HepG2 (cell line): ENCODE results near the gene CEP120. TPM values are rescaled to one million over a fixed set of nuclear protein-coding genes. Genes with fewer than 3 reads are reported as not detected.
A peak's percentile ranks its signal among the peaks of the same experiment; 100 is the strongest.

Source experiments
- CBFB ChIP-seq: sonication (generic); formaldehyde crosslinking; IDR thresholded peaks from 2 replicates; pipeline ENCODE4 v1.4.0; 2020; ENCODE audit warnings: missing genetic modification reagents
- ERF ChIP-seq: IDR thresholded peaks from 2 replicates; pipeline ENCODE4 v1.6.1; 2018; ENCODE audit warnings: missing biosample characterization, missing genetic modification reagents
- FOXM1 ChIP-seq: sonication (generic); formaldehyde crosslinking; IDR thresholded peaks from 2 replicates; pipeline ENCODE4 v1.5.0; 2020; ENCODE audit warnings: missing genetic modification reagents
- HDAC1 ChIP-seq: sonication (generic); formaldehyde crosslinking; IDR thresholded peaks from 2 replicates; pipeline ENCODE4 v1.5.1; 2020; ENCODE audit warnings: mild to moderate bottlenecking, missing genetic modification reagents
- KLF12 ChIP-seq: sonication (generic); formaldehyde crosslinking; IDR thresholded peaks from 2 replicates; pipeline ENCODE4 v1.4.0; 2020; ENCODE audit warnings: missing genetic modification reagents, borderline replicate concordance
- MXI1 ChIP-seq: IDR thresholded peaks from 3 replicates; pipeline ENCODE4 v1.6.1; 2012; ENCODE audit warnings: low read depth, low read length, inconsistent platforms, borderline replicate concordance
- ZFAT ChIP-seq: sonication (generic); formaldehyde crosslinking; conservative IDR thresholded peaks from 2 replicates; pipeline ENCODE4 v1.8.1; 2023; ENCODE audit warnings: missing genetic modification reagents, inconsistent platforms
- ZNF253 ChIP-seq: sonication (generic); formaldehyde crosslinking; IDR thresholded peaks from 2 replicates; pipeline ENCODE4 v1.8.0; 2022; ENCODE audit warnings: mild to moderate bottlenecking, missing genetic modification reagents, borderline replicate concordance
- ZNF296 ChIP-seq: sonication (generic); formaldehyde crosslinking; conservative IDR thresholded peaks from 2 replicates; pipeline ENCODE4 v1.5.0; 2020; ENCODE audit warnings: mild to moderate bottlenecking, missing genetic modification reagents
- ZNF747 ChIP-seq: sonication (generic); formaldehyde crosslinking; IDR thresholded peaks from 2 replicates; pipeline ENCODE4 v1.8.1; 2023; ENCODE audit warnings: missing genetic modification reagents, mild to moderate bottlenecking, borderline replicate concordance
- polyA plus RNA-seq, 8 experiments: library from polyadenylated mRNA; depleted of rRNA in 3 of 8; stranded (reverse) in 7 of 8; unstranded in 1 of 8; fragments of >200 nt; fragmentation: Illumina TruSeq in 4 of 8; extraction: Trizol in 4 of 8; gene quantifications; 2 replicates each; pipeline versions ENCODE4 v1.2.1 to v1.2.3, GENCODE V29; 2011 to 2016; ENCODE audit warnings: low read depth in 4 of 8, missing spikeins in 1 of 8, mixed read lengths in 1 of 8; ENCODE audit not compliant: insufficient read depth in 1 of 8
- total RNA-seq, 5 experiments: library from RNA; depleted of rRNA; stranded (reverse); fragments of >200 nt; fragmentation: Illumina TruSeq; extraction: Trizol; gene quantifications; 2 replicates each; pipeline ENCODE4 v1.2.3, GENCODE V29; 2016; ENCODE audit warnings: low read depth in 1 of 5
- TF ChIP-seq, protein P1 (sequence below): sonication (generic); formaldehyde crosslinking; IDR thresholded peaks from 2 replicates; pipeline ENCODE4 v1.4.0; 2020; ENCODE audit warnings: missing genetic modification reagents
- TF ChIP-seq, protein P2 (sequence below): sonication (generic); formaldehyde crosslinking; IDR thresholded peaks from 2 replicates; pipeline ENCODE4 v1.8.0; 2022; ENCODE audit warnings: missing genetic modification reagents, mild to moderate bottlenecking, moderate library complexity, borderline replicate concordance
- TF ChIP-seq, protein P3 (sequence below): sonication (generic); formaldehyde crosslinking; IDR thresholded peaks from 2 replicates; pipeline ENCODE4 v1.5.1; 2020; ENCODE audit warnings: missing genetic modification reagents, mild to moderate bottlenecking, borderline replicate concordance
- TF ChIP-seq, protein P4 (sequence below): sonication (generic); IDR thresholded peaks from 2 replicates; pipeline ENCODE4 v1.6.1; 2016; ENCODE audit warnings: low read depth, borderline replicate concordance
- TF ChIP-seq, protein P5 (sequence below): sonication (generic); formaldehyde crosslinking; IDR thresholded peaks from 2 replicates; pipeline ENCODE4 v1.4.0; 2020; ENCODE audit warnings: mild to moderate bottlenecking, low read depth, missing genetic modification reagents

Gene CEP120
- total and polyA plus RNA-seq, 2 of the 13 experiments (the other 11 are each of a cell fraction or from before 2014, with no cell fraction given), result 8.0 to 14.7 TPM

DNA sequence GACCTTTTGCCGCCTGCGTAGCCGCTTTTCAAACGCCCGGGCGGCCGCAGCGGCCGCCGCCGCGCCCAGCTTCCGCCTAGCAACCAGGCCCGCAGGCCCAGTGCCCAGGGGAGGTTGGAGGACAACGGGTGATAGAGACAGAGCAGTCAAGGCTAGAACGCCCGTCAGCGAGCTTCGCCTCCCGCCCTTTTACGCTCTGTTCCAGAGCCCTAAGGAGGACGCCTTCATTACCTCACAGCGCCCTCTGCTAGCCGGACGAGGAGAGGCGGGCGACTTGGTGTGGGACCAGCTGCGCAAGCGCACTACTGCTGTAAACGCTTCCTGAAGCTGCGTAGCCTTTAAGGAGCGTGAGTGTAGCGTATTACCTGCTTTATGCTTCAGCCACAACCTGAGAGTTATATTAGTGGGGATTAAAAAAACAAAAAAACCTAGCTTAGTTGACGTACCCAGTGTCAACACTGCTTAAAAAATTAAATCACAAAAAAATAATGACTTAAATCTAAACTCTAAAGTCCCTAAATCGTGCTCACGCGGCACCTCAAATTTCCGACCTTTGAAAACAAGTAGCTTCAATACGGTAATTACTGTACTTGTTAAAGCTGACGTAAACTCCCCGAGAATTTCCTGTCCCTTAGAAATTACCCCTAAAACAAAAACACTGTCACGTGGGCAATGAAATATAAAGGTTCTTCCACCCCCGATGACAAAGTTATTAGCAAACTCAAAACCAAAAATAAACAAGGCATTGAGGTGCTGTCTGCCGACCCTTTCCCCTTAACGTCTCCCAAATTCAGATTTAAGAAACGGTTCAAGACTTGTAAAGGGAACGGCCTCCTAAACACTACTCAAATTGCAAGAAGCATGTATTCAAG, at the start of gene CEP120 (continued):
- TF ChIP-seq, protein P1, sequence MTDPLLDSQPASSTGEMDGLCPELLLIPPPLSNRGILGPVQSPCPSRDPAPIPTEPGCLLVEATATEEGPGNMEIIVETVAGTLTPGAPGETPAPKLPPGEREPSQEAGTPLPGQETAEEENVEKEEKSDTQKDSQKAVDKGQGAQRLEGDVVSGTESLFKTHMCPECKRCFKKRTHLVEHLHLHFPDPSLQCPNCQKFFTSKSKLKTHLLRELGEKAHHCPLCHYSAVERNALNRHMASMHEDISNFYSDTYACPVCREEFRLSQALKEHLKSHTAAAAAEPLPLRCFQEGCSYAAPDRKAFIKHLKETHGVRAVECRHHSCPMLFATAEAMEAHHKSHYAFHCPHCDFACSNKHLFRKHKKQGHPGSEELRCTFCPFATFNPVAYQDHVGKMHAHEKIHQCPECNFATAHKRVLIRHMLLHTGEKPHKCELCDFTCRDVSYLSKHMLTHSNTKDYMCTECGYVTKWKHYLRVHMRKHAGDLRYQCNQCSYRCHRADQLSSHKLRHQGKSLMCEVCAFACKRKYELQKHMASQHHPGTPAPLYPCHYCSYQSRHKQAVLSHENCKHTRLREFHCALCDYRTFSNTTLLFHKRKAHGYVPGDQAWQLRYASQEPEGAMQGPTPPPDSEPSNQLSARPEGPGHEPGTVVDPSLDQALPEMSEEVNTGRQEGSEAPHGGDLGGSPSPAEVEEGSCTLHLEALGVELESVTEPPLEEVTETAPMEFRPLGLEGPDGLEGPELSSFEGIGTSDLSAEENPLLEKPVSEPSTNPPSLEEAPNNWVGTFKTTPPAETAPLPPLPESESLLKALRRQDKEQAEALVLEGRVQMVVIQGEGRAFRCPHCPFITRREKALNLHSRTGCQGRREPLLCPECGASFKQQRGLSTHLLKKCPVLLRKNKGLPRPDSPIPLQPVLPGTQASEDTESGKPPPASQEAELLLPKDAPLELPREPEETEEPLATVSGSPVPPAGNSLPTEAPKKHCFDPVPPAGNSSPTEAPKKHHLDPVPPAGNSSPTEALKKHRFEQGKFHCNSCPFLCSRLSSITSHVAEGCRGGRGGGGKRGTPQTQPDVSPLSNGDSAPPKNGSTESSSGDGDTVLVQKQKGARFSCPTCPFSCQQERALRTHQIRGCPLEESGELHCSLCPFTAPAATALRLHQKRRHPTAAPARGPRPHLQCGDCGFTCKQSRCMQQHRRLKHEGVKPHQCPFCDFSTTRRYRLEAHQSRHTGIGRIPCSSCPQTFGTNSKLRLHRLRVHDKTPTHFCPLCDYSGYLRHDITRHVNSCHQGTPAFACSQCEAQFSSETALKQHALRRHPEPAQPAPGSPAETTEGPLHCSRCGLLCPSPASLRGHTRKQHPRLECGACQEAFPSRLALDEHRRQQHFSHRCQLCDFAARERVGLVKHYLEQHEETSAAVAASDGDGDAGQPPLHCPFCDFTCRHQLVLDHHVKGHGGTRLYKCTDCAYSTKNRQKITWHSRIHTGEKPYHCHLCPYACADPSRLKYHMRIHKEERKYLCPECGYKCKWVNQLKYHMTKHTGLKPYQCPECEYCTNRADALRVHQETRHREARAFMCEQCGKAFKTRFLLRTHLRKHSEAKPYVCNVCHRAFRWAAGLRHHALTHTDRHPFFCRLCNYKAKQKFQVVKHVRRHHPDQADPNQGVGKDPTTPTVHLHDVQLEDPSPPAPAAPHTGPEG (CRISPR knock-in tag), result no peak; the same call in 1 of the 2 replicates
- TF ChIP-seq, protein P2, sequence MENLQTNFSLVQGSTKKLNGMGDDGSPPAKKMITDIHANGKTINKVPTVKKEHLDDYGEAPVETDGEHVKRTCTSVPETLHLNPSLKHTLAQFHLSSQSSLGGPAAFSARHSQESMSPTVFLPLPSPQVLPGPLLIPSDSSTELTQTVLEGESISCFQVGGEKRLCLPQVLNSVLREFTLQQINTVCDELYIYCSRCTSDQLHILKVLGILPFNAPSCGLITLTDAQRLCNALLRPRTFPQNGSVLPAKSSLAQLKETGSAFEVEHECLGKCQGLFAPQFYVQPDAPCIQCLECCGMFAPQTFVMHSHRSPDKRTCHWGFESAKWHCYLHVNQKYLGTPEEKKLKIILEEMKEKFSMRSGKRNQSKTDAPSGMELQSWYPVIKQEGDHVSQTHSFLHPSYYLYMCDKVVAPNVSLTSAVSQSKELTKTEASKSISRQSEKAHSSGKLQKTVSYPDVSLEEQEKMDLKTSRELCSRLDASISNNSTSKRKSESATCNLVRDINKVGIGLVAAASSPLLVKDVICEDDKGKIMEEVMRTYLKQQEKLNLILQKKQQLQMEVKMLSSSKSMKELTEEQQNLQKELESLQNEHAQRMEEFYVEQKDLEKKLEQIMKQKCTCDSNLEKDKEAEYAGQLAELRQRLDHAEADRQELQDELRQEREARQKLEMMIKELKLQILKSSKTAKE (CRISPR knock-in tag), result no peak
- TF ChIP-seq ZNF296 (CRISPR knock-in tag), result no peak
- no peak for TF ChIP-seq FOXM1 (CRISPR knock-in tag)
- TF ChIP-seq KLF12 (CRISPR knock-in tag), result no peak
- TF ChIP-seq ZNF253, result 0 out of 2 replicates have a peak, but pooled peaks have one; percentile 48
- TF ChIP-seq HDAC1 (CRISPR knock-in tag), result peak; percentile 65
- TF ChIP-seq CBFB (CRISPR knock-in tag), result 0 out of 2 replicates have a peak, but pooled peaks have one; percentile 27
- TF ChIP-seq ERF (CRISPR knock-in tag), result peak; percentile 54; the same call in 1 of the 2 replicates
- TF ChIP-seq, protein P3, sequence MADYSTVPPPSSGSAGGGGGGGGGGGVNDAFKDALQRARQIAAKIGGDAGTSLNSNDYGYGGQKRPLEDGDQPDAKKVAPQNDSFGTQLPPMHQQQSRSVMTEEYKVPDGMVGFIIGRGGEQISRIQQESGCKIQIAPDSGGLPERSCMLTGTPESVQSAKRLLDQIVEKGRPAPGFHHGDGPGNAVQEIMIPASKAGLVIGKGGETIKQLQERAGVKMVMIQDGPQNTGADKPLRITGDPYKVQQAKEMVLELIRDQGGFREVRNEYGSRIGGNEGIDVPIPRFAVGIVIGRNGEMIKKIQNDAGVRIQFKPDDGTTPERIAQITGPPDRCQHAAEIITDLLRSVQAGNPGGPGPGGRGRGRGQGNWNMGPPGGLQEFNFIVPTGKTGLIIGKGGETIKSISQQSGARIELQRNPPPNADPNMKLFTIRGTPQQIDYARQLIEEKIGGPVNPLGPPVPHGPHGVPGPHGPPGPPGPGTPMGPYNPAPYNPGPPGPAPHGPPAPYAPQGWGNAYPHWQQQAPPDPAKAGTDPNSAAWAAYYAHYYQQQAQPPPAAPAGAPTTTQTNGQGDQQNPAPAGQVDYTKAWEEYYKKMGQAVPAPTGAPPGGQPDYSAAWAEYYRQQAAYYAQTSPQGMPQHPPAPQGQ, result no peak
- TF ChIP-seq MXI1, result peak; percentile 65; the same call in 2 of the 3 replicates
- TF ChIP-seq, protein P4, sequence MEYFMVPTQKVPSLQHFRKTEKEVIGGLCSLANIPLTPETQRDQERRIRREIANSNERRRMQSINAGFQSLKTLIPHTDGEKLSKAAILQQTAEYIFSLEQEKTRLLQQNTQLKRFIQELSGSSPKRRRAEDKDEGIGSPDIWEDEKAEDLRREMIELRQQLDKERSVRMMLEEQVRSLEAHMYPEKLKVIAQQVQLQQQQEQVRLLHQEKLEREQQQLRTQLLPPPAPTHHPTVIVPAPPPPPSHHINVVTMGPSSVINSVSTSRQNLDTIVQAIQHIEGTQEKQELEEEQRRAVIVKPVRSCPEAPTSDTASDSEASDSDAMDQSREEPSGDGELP, result peak; percentile 23; the same call in 1 of the 2 replicates
- TF ChIP-seq ZNF747 (CRISPR knock-in tag), result peak; percentile 76; the same call in 1 of the 2 replicates
- TF ChIP-seq, protein P5, sequence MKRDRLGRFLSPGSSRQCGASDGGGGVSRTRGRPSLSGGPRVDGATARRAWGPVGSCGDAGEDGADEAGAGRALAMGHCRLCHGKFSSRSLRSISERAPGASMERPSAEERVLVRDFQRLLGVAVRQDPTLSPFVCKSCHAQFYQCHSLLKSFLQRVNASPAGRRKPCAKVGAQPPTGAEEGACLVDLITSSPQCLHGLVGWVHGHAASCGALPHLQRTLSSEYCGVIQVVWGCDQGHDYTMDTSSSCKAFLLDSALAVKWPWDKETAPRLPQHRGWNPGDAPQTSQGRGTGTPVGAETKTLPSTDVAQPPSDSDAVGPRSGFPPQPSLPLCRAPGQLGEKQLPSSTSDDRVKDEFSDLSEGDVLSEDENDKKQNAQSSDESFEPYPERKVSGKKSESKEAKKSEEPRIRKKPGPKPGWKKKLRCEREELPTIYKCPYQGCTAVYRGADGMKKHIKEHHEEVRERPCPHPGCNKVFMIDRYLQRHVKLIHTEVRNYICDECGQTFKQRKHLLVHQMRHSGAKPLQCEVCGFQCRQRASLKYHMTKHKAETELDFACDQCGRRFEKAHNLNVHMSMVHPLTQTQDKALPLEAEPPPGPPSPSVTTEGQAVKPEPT (CRISPR knock-in tag), result no peak
- no peak for TF ChIP-seq ZFAT (CRISPR knock-in tag)
